ENCODE measurements around the gene RAD51B. TPM values are rescaled to one million over a fixed set of nuclear protein-coding genes. Genes with fewer than 3 reads are reported as not detected.
A peak's percentile ranks its signal among the peaks of the same experiment; 100 is the strongest.

RAD51B gene
- total RNA-seq, 4 donors from 2014 or later: 12.6 to 26.4 (median 16.7) TPM

GRCh38 chr14:68033336-68033932, 213.9 kb downstream of the RAD51B start:
- peaks cover 0 to 20% (median 0%) of the 10 kb centered on the region in 4 donors for H3K4me1 ChIP-seq

GRCh38 chr14:68034896-68035295, 215.3 kb downstream of the RAD51B start:
- H3K4me1 ChIP-seq: peaks cover 0 to 20% (median 0%) of the 10 kb centered on the region in 4 donors
- no peak overlapping the region for H3K4me3 ChIP-seq
- H3K9me3 ChIP-seq: peaks cover 0 to 4% (median 0%) of the 10 kb centered on the region in 4 donors
- H3K27me3 ChIP-seq: no peaks in the 10 kb centered on the region
- H3K36me3 ChIP-seq: no peaks in the 10 kb centered on the region
- WGBS, 2 donors: 63 to 77% methylated on average over 2 of the region's 2 CpGs
- H3K27ac ChIP-seq: no peak overlapping the region
- no peak for DNase-seq (ENCODE audit: low spot score in 2 of 2)
- TF ChIP-seq CTCF (IDR thresholded peaks at IDR 0.05): no peak
- no peak for TF ChIP-seq POLR2A (IDR thresholded peaks at IDR 0.05)
- TF ChIP-seq EP300 (IDR thresholded peaks at IDR 0.05): no peak

More at GRCh38 chr14:68033336-68033932, 213.9 kb downstream of the RAD51B start:
- peaks cover 0 to 10% (median 0%) of the 10 kb centered on the region in 4 donors for H3K9me3 ChIP-seq
- H3K27ac ChIP-seq: no peak overlapping the region
- no peaks in the 10 kb centered on the region for H3K36me3 ChIP-seq
- DNase-seq (ENCODE audit: low spot score in 2 of 2): no peak
- no peak overlapping the region for H3K4me3 ChIP-seq
- TF ChIP-seq EP300 (IDR thresholded peaks at IDR 0.05) (no peak), CTCF (IDR thresholded peaks at IDR 0.05) (no peak), POLR2A (IDR thresholded peaks at IDR 0.05) (no peak)
- no peaks in the 10 kb centered on the region for H3K27me3 ChIP-seq
- 78 to 80% methylated on average over 2 of the region's 2 CpGs for WGBS, 2 donors

GRCh38 chr14:68036202-68036601, 216.6 kb downstream of the RAD51B start:
- Histone ChIP-seq H3K36me3 (no peaks in the 10 kb centered on the region), H3K4me1 (peaks cover 0 to 23% (median 0%) of the 10 kb centered on the region in 4 donors), H3K27me3 (no peaks in the 10 kb centered on the region), H3K9me3 (no peaks in the 10 kb centered on the region), H3K27ac (peak overlapping the region in 1 of 4 donors; percentile 52), H3K4me3 (no peak overlapping the region)
- TF ChIP-seq CTCF (IDR thresholded peaks at IDR 0.05) (no peak), EP300 (IDR thresholded peaks at IDR 0.05) (peak in 1 of 2 donors; percentile 47), POLR2A (IDR thresholded peaks at IDR 0.05) (no peak)
- WGBS, 2 donors: 39 to 49% methylated on average over 6 of the region's 6 CpGs
- DNase-seq (ENCODE audit: low spot score in 2 of 2): no peak

- Histone ChIP-seq H3K36me3 (no peaks in the 10 kb centered on the region), H3K27me3 (no peaks in the 10 kb centered on the region), H3K27ac (no peak overlapping the region), H3K4me1 (peaks cover 0 to 49% (median 7%) of the 10 kb centered on the region in 4 donors), H3K9me3 (no peaks in the 10 kb centered on the region), H3K4me3 (no peak overlapping the region)
- no peak for TF ChIP-seq EP300 (IDR thresholded peaks at IDR 0.05)
- TF ChIP-seq POLR2A (IDR thresholded peaks at IDR 0.05): no peak
- TF ChIP-seq CTCF (IDR thresholded peaks at IDR 0.05): no peak
- DNase-seq (ENCODE audit: low spot score in 2 of 2): no peak
Observed at GRCh38 chr14:68039593-68039992, 220.0 kb downstream of the RAD51B start.

GRCh38 chr14:68040633-68041369, 221.2 kb downstream of the RAD51B start:
- Histone ChIP-seq H3K27ac (peak overlapping the region in 2 of 4 donors; percentile 6 to 30), H3K27me3 (no peaks in the 10 kb centered on the region), H3K9me3 (no peaks in the 10 kb centered on the region), H3K4me3 (no peak overlapping the region), H3K4me1 (peaks cover 0 to 52% (median 8%) of the 10 kb centered on the region in 4 donors), H3K36me3 (no peaks in the 10 kb centered on the region)
- WGBS, 2 donors: 82 to 93% methylated on average over 6 of the region's 6 CpGs
- TF ChIP-seq CTCF (IDR thresholded peaks at IDR 0.05) (no peak), EP300 (IDR thresholded peaks at IDR 0.05) (no peak), POLR2A (IDR thresholded peaks at IDR 0.05) (no peak)
- DNase-seq (ENCODE audit: low spot score in 2 of 2): no peak

Data from tibial nerve (tissue), 4 donors.